ENCODE results near the gene PPIP5K1. TPM values are rescaled to one million over a fixed set of nuclear protein-coding genes. Genes with fewer than 3 reads are reported as not detected.

Gene PPIP5K1
- total and polyA plus RNA-seq, 2 of the 4 experiments (the other 2 are of a cell fraction) = 12.7 to 14.2 TPM

DNA sequence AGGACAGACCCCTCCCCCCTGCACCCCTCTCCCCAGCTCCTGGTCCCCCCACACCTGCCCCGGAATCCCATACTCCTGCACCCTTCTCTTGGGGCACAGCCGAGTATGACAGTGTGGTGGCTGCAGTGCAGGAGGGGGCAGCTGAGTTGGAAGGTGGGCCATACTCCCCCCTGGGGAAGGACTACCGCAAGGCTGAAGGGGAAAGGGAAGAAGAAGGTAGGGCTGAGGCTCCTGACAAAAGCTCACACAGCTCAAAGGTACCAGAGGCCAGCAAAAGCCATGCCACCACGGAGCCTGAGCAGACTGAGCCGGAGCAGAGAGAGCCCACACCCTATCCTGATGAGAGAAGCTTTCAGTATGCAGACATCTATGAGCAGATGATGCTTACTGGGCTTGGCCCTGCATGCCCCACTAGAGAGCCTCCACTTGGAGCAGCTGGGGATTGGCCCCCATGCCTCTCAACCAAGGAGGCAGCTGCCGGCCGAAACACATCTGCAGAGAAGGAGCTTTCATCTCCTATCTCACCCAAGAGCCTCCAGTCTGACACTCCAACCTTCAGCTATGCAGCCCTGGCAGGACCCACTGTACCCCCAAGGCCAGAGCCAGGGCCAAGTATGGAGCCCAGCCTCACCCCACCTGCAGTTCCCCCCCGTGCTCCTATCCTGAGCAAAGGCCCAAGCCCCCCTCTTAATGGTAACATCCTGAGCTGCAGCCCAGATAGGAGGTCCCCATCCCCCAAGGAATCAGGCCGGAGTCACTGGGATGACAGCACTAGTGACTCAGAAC lies 62.8 kb downstream of the PPIP5K1 start:
- Histone ChIP-seq H4K5ac (ENCODE audit: low read depth, low read length) (no peak overlapping the region), H4K91ac (ENCODE audit: insufficient read depth, low read depth, low read length) (no peak overlapping the region), H3K14ac (replicated peaks; ENCODE audit: low read depth, low read length) (no peak overlapping the region), H2AFZ (replicated peaks; ENCODE audit: low read length, poor library complexity) (no peak overlapping the region), H2AK9ac (replicated peaks; ENCODE audit: low read depth, low read length, poor library complexity) (no peak overlapping the region), H2BK5ac (ENCODE audit: low read depth, low read length, poor library complexity, severe bottlenecking) (no peak overlapping the region), H2BK20ac (ENCODE audit: low read depth, low read length) (no peak overlapping the region), H4K20me1 (ENCODE audit: insufficient read depth, low read length) (peaks cover 45% of the 10 kb centered on the region), H3K27ac (ENCODE audit: insufficient read depth, low read length) (no peak overlapping the region), H2BK120ac (ENCODE audit: low read depth, low read length) (no peak overlapping the region), H3K4me3 (ENCODE audit: insufficient read depth, low read depth, low read length) (no peak overlapping the region), H3K56ac (ENCODE audit: extremely low read depth, insufficient read depth, low read length) (no peak overlapping the region), H3K23ac (ENCODE audit: low read depth, low read length) (no peak overlapping the region), H3K4me2 (ENCODE audit: low read depth, low read length) (no peak overlapping the region), H3K4ac (ENCODE audit: low read depth, low read length) (no peak overlapping the region), H3K36me3 (ENCODE audit: control insufficient read depth, insufficient read depth, low read length) (peaks cover 57% of the 10 kb centered on the region), H3K9me1 (ENCODE audit: insufficient read depth, low read length) (peaks cover 31% of the 10 kb centered on the region), H3K79me1 (ENCODE audit: low read depth in 1 of 2, low read length in 2 of 2) (peaks cover 6 to 61% of the 10 kb centered on the region in 2 experiments), H3K4me1 (ENCODE audit: control insufficient read depth, insufficient read depth, low read length) (peaks cover 3% of the 10 kb centered on the region), H3K9ac (ENCODE audit: low read depth, low read length) (no peak overlapping the region), H3K9me3 (ENCODE audit: control insufficient read depth, insufficient read depth, low read length) (no peaks in the 10 kb centered on the region), H3K18ac (ENCODE audit: low read depth, low read length) (no peak overlapping the region), H2AK5ac (ENCODE audit: low read depth, low read length) (no peak overlapping the region), H4K8ac (ENCODE audit: low read depth in 2 of 2, low read length in 2 of 2) (no peak overlapping the region), H3K27me3 (ENCODE audit: control insufficient read depth, insufficient read depth, low read length) (no peaks in the 10 kb centered on the region), H2BK15ac (ENCODE audit: low read depth, low read length) (no peak overlapping the region)
- TF ChIP-seq POLR2A (IDR thresholded peaks at IDR 0.05; ENCODE audit: low read depth, low read length) (no peak), RCOR1 (IDR thresholded peaks at IDR 0.05; ENCODE audit: insufficient replicate concordance, low read length) (no peak), CHD1 (IDR thresholded peaks at IDR 0.05; ENCODE audit: low read depth, low read length) (no peak), CEBPB (IDR thresholded peaks at IDR 0.05; ENCODE audit: low read depth, low read length) (no peak), BHLHE40 (IDR thresholded peaks at IDR 0.05; ENCODE audit: low read depth, low read length) (no peak), RAD21 (IDR thresholded peaks at IDR 0.05; ENCODE audit: low read length) (no peak), RFX5 (IDR thresholded peaks at IDR 0.05; ENCODE audit: low read depth, low read length) (no peak), MAFK (IDR thresholded peaks at IDR 0.05; ENCODE audit: low read depth, low read length) (no peak), NFE2L2 (IDR thresholded peaks at IDR 0.05; ENCODE audit: low read depth, low read length) (no peak), MXI1 (IDR thresholded peaks at IDR 0.05; ENCODE audit: borderline replicate concordance, low read depth, low read length) (no peak), MAZ (IDR thresholded peaks at IDR 0.05; ENCODE audit: borderline replicate concordance, low read depth, low read length) (no peak), FOS (IDR thresholded peaks at IDR 0.05; ENCODE audit: low read depth, low read length) (no peak), SMC3 (IDR thresholded peaks at IDR 0.05; ENCODE audit: low read depth, low read length) (no peak)
- TF ChIP-seq, protein P1, sequence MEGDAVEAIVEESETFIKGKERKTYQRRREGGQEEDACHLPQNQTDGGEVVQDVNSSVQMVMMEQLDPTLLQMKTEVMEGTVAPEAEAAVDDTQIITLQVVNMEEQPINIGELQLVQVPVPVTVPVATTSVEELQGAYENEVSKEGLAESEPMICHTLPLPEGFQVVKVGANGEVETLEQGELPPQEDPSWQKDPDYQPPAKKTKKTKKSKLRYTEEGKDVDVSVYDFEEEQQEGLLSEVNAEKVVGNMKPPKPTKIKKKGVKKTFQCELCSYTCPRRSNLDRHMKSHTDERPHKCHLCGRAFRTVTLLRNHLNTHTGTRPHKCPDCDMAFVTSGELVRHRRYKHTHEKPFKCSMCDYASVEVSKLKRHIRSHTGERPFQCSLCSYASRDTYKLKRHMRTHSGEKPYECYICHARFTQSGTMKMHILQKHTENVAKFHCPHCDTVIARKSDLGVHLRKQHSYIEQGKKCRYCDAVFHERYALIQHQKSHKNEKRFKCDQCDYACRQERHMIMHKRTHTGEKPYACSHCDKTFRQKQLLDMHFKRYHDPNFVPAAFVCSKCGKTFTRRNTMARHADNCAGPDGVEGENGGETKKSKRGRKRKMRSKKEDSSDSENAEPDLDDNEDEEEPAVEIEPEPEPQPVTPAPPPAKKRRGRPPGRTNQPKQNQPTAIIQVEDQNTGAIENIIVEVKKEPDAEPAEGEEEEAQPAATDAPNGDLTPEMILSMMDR (conservative IDR thresholded peaks at IDR 0.05; ENCODE audit: low read depth, low read length) = no peak
- TF ChIP-seq, protein P2, sequence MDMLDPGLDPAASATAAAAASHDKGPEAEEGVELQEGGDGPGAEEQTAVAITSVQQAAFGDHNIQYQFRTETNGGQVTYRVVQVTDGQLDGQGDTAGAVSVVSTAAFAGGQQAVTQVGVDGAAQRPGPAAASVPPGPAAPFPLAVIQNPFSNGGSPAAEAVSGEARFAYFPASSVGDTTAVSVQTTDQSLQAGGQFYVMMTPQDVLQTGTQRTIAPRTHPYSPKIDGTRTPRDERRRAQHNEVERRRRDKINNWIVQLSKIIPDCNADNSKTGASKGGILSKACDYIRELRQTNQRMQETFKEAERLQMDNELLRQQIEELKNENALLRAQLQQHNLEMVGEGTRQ (IDR thresholded peaks at IDR 0.05; ENCODE audit: low read depth, low read length) = no peak
- TF ChIP-seq, protein P3, sequence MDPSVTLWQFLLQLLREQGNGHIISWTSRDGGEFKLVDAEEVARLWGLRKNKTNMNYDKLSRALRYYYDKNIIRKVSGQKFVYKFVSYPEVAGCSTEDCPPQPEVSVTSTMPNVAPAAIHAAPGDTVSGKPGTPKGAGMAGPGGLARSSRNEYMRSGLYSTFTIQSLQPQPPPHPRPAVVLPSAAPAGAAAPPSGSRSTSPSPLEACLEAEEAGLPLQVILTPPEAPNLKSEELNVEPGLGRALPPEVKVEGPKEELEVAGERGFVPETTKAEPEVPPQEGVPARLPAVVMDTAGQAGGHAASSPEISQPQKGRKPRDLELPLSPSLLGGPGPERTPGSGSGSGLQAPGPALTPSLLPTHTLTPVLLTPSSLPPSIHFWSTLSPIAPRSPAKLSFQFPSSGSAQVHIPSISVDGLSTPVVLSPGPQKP (IDR thresholded peaks at IDR 0.05; ENCODE audit: borderline replicate concordance, low read depth, low read length) = no peak
- no CpG with 5 or more reads among the region's 9 CpGs for whole genome bisulfite sequencing, 2 experiments (ENCODE audit: extremely low coverage in 2 of 2, insufficient read length in 1 of 2)
- dilution Hi-C loops (cut with HindIII; ENCODE audit: low sequenced_read_pairs, unreplicated experiment) (no loop called here), in situ Hi-C loops (cut with MboI; ENCODE audit: low sequenced_read_pairs) (no loop called here), intact Hi-C loops (cut with micrococcal nuclease) (no loop called here)
- POLR2A ChIA-PET (ENCODE audit: unreplicated experiment) = no interaction called here
- CTCF ChIA-PET = no interaction called here
- no TSS peak for BruUV-seq (replicated peaks)
- ATAC-seq (ENCODE audit: low read depth) (no peak), DNase-seq (no peak)
